Ishikawa (cell line): ENCODE measurements around the gene XRCC1.

Source experiments
- CEBPB ChIP-seq: IDR thresholded peaks from 2 replicates; pipeline ENCODE4 v1.6.1; 2012
- CREB1 ChIP-seq: IDR thresholded peaks from 2 replicates; pipeline ENCODE4 v1.6.1; 2012; ENCODE audit warnings: low read depth
- EGR1 ChIP-seq: IDR thresholded peaks from 2 replicates; pipeline ENCODE4 v1.6.1; 2012
- EP300 ChIP-seq: IDR thresholded peaks from 2 replicates; pipeline ENCODE4 v1.6.1; 2012; ENCODE audit warnings: borderline replicate concordance
- FOXM1 ChIP-seq: IDR thresholded peaks from 2 replicates; pipeline ENCODE4 v1.6.1; 2012; ENCODE audit warnings: low read depth, borderline replicate concordance
- MAX ChIP-seq: IDR thresholded peaks from 2 replicates; pipeline ENCODE4 v1.6.1; 2012
- NFIC ChIP-seq: IDR thresholded peaks from 2 replicates; pipeline ENCODE4 v1.6.1; 2012
- RAD21 ChIP-seq: IDR thresholded peaks from 2 replicates; pipeline ENCODE4 v1.6.1; 2012; ENCODE audit warnings: low read depth
- REST ChIP-seq: IDR thresholded peaks from 2 replicates; pipeline ENCODE4 v1.6.1; 2012; ENCODE audit warnings: low read depth, mild to moderate bottlenecking
- TAF1 ChIP-seq: IDR thresholded peaks from 2 replicates; pipeline ENCODE4 v1.6.1; 2012; ENCODE audit warnings: low read depth, mild to moderate bottlenecking
- TCF12 ChIP-seq: IDR thresholded peaks from 2 replicates; pipeline ENCODE4 v1.6.1; 2012; ENCODE audit warnings: low read depth
- TEAD4 ChIP-seq: IDR thresholded peaks from 2 replicates; pipeline ENCODE4 v1.6.1; 2012
- USF1 ChIP-seq: IDR thresholded peaks from 2 replicates; pipeline ENCODE4 v1.6.1; 2012
- YY1 ChIP-seq: IDR thresholded peaks from 2 replicates; pipeline ENCODE4 v1.6.1; 2012; ENCODE audit warnings: low read depth
- ZBTB7A ChIP-seq: IDR thresholded peaks from 2 replicates; pipeline ENCODE4 v1.6.1; 2012; ENCODE audit warnings: low read depth

Gene XRCC1

GRCh38 chr19:43562698-43563241 lies 12.6 kb downstream of the XRCC1 start:
- TF ChIP-seq EP300 (no peak), REST (no peak), RAD21 (no peak), ZBTB7A (no peak), TAF1 (no peak), NFIC (no peak), TCF12 (no peak), MAX (no peak)

GRCh38 chr19:43562226-43562697 lies 13.1 kb downstream of the XRCC1 start:
- TF ChIP-seq RAD21, result no peak
- TF ChIP-seq TCF12, result no peak
- no peak for TF ChIP-seq TEAD4
- TF ChIP-seq EGR1, result no peak
- TF ChIP-seq EP300, result no peak
- TF ChIP-seq REST, result no peak
- TF ChIP-seq FOXM1, result no peak
- no peak for TF ChIP-seq MAX
- TF ChIP-seq USF1, result no peak
- TF ChIP-seq ZBTB7A, result no peak
- no peak for TF ChIP-seq YY1

- TF ChIP-seq YY1 (no peak), TEAD4 (no peak), ZBTB7A (no peak), REST (no peak)
Measured at GRCh38 chr19:43561139-43561970, 14.0 kb downstream of the XRCC1 start.

GRCh38 chr19:43560687-43561086 lies 14.6 kb downstream of the XRCC1 start:
- no peak for TF ChIP-seq TEAD4
- TF ChIP-seq CREB1, result no peak
- no peak for TF ChIP-seq YY1
- TF ChIP-seq TAF1, result no peak
- TF ChIP-seq RAD21, result no peak
- TF ChIP-seq REST, result no peak
- no peak for TF ChIP-seq USF1
- no peak for TF ChIP-seq ZBTB7A
- no peak for TF ChIP-seq EGR1
- TF ChIP-seq CEBPB, result no peak
- TF ChIP-seq EP300, result no peak
- TF ChIP-seq MAX, result no peak
- TF ChIP-seq NFIC, result no peak
- no peak for TF ChIP-seq FOXM1
- TF ChIP-seq TCF12, result no peak
